Measurements from ENCODE around the gene BICRA. TPM values are rescaled to one million over a fixed set of nuclear protein-coding genes. Genes with fewer than 3 reads are reported as not detected.

BICRA gene
- total and polyA plus RNA-seq, 8 donors = 13.8 to 18.8 (median 15.5) TPM

GRCh38 chr19:47569331-47569730 is 39.6 kb upstream of the BICRA start:
- Histone ChIP-seq H3K27ac (no peak overlapping the region), H3K9me3 (no peaks in the 10 kb centered on the region), H3K4me3 (no peak overlapping the region), H3K36me3 (no peaks in the 10 kb centered on the region), H3K27me3 (peaks cover 0 to 30% of the 10 kb centered on the region in 2 donors), H3K4me1 (peaks cover 5 to 9% of the 10 kb centered on the region in 2 donors)
- DNase-seq (no peak), ATAC-seq (peak; percentile 60)
- intact Hi-C loops (cut with DNase I) = no loop called here
- no peak for TF ChIP-seq CTCF (IDR thresholded peaks at IDR 0.05)

- intact Hi-C loops (cut with DNase I) = no loop called here
- Histone ChIP-seq H3K4me3 (no peak overlapping the region), H3K9me3 (no peaks in the 10 kb centered on the region), H3K27me3 (peaks cover 0 to 30% of the 10 kb centered on the region in 2 donors), H3K27ac (no peak overlapping the region), H3K36me3 (no peaks in the 10 kb centered on the region), H3K4me1 (peaks cover 5 to 9% of the 10 kb centered on the region in 2 donors)
- no peak for TF ChIP-seq CTCF (IDR thresholded peaks at IDR 0.05)
- ATAC-seq (no peak), DNase-seq (no peak)
Observed at GRCh38 chr19:47572635-47573034, 36.3 kb upstream of the BICRA start.

GRCh38 chr19:47573071-47574026 is 35.6 kb upstream of the BICRA start, which contains the start of gene ZNF541:
Gene ZNF541 (minus strand): TSS chr19:47573148. CDS start chr19:47555856, 17,292 bp downstream.
- peak within 1 kb of the TSS; percentile 31 to 34 for H3K4me3 ChIP-seq
- TF ChIP-seq CTCF (IDR thresholded peaks at IDR 0.05) = no peak
- intact Hi-C loops (cut with DNase I) = no loop called here
- H3K27ac ChIP-seq = no peak within 1 kb of the TSS
- ATAC-seq (peak; percentile 90), DNase-seq (peak; percentile 11 to 85 (median 61))
- peaks cover 5 to 9% of the 10 kb centered on the region in 2 donors for H3K4me1 ChIP-seq
- no peaks in the 10 kb centered on the region for H3K9me3 ChIP-seq
- peaks cover 0 to 30% of the 10 kb centered on the region in 2 donors for H3K27me3 ChIP-seq
- no peaks in the 10 kb centered on the region for H3K36me3 ChIP-seq

- Histone ChIP-seq H3K4me1 (no peaks in the 10 kb centered on the region), H3K27me3 (no peaks in the 10 kb centered on the region), H3K27ac (no peak overlapping the region), H3K36me3 (no peaks in the 10 kb centered on the region), H3K9me3 (peaks cover 0 to under 1% of the 10 kb centered on the region in 2 donors), H3K4me3 (no peak overlapping the region)
- ATAC-seq (no peak), DNase-seq (no peak)
- intact Hi-C loops (cut with DNase I) = no loop called here
- no peak for TF ChIP-seq CTCF (IDR thresholded peaks at IDR 0.05)
Observed at GRCh38 chr19:47580397-47580796, 28.5 kb upstream of the BICRA start.

GRCh38 chr19:47581605-47582319 is 27.2 kb upstream of the BICRA start:
- ATAC-seq = peak; percentile 94
- Histone ChIP-seq H3K27ac (no peak overlapping the region), H3K4me1 (no peaks in the 10 kb centered on the region), H3K27me3 (no peaks in the 10 kb centered on the region), H3K4me3 (no peak overlapping the region), H3K9me3 (peaks cover 0 to 11% of the 10 kb centered on the region in 2 donors), H3K36me3 (no peaks in the 10 kb centered on the region)
- no peak for TF ChIP-seq CTCF (IDR thresholded peaks at IDR 0.05)
- peak in 3 of 4 donors; percentile 36 to 83 (median 78) for DNase-seq
- intact Hi-C loops (cut with DNase I) = no loop called here

All from left lung (tissue), 10 donors.